Fibroblast of mammary gland (primary cell): Measurements from ENCODE around the gene LAMC3.

Experiments
- DNase-seq: peaks from one replicate; pipeline ENCODE4 v3.0.0-alpha.2; 2010; ENCODE audit warnings: low read depth
- H3K4me3 ChIP-seq: 2 replicates; pipeline ENCODE4 v1.5.1; 2011; ENCODE audit warnings: low read depth, mild to moderate bottlenecking, low read length, moderate library complexity; ENCODE audit not compliant: control insufficient read depth
- CTCF ChIP-seq: conservative IDR thresholded peaks from 2 replicates; pipeline ENCODE4 v1.5.1; 2011; ENCODE audit warnings: low read depth, low read length, inconsistent platforms; ENCODE audit not compliant: control insufficient read depth, insufficient read depth

LAMC3 gene

DNA sequence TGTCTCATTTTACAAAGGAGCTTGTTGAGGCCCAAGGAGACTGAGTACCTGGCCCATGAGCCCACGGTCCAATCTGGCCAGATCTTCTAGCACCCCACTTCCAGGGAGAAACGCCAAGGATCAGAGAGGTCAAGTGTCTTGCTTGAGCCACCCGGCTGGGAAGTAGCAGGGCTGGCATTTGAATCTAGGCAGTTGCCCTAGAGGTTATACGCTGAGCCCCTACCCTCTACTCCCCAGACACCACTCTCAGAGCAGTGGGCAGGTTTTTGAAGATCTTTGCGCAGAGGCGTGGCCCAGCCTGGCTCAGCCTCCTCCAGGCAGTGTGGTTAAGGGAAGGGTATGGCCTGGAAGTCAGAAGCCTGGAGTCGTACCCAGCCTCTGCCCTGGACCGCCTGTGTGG, 110.6 kb downstream of the LAMC3 start:
- TF ChIP-seq CTCF: no peak
- H3K4me3 ChIP-seq: no peak overlapping the region
- DNase-seq: no peak

DNA sequence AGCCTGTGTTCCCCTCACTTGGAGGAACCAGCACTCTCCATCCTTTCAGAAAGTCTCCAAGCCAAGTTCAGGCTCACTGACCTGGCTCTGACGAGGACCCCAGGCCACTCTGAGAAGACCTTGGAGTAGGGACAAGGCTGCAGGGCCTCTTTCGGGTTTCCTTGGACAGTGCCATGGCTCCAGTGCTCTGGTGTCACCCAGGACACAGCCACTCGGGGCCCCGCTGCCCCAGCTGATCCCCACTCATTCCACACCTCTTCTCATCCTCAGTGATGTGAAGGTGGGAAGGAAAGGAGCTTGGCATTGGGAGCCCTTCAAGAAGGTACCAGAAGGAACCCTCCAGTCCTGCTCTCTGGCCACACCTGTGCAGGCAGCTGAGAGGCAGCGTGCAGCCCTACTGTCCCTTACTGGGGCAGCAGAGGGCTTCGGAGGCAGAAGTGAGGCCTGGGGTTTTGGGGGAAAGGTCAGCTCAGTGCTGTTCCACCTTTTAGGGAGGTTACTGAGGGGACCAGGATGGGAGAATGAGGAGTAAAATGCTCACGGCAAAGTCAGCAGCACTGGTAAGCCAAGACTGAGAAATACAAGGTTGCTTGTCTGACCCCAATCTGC, 111.8 kb downstream of the LAMC3 start:
- no peak for TF ChIP-seq CTCF
- H3K4me3 ChIP-seq: no peak overlapping the region
- DNase-seq: no peak

- no peak overlapping the region for H3K4me3 ChIP-seq
- DNase-seq: no peak
- TF ChIP-seq CTCF: no peak
Observed at GRCh38 chr9:131121346-131121745, 112.4 kb downstream of the LAMC3 start.

GRCh38 chr9:131122158-131122557, 113.2 kb downstream of the LAMC3 start:
- no peak for TF ChIP-seq CTCF
- no peak overlapping the region for H3K4me3 ChIP-seq
- DNase-seq: no peak

DNA sequence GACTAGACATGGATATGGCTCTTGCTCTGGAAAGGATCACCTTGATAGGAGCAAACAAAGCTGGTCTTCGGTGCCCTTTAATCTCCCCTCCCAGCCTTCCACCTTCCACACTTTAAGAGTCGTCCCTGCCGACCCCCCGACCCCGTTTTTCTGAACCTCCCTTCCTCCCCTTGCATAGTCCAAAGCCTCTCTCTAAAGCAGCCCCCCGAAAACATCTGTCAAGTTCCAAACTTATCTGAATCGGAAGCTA, 116.0 kb downstream of the LAMC3 start:
- no peak for TF ChIP-seq CTCF
- no peak for DNase-seq
- H3K4me3 ChIP-seq: peak overlapping the region; percentile 99

- peak within 1 kb of the TSS; percentile 99 for H3K4me3 ChIP-seq
- DNase-seq: peak; percentile 96
- no peak for TF ChIP-seq CTCF
Observed at GRCh38 chr9:131125288-131126058, 116.5 kb downstream of the LAMC3 start, which contains the start of gene NUP214. NUP214 (plus strand) TSS chr9:131125586; CDS start chr9:131125705, 119 bp downstream.
